ENCODE results near the gene PAX7. TPM values are rescaled to one million over a fixed set of nuclear protein-coding genes. Genes with fewer than 3 reads are reported as not detected.

Gene PAX7
- polyA plus RNA-seq, 1 of the 3 experiments (the other 2 are of a cell fraction) = not detected

- Histone ChIP-seq H3K79me2 (ENCODE audit: insufficient read depth) (no peaks in the 10 kb centered on the region), H2AFZ (ENCODE audit: low read depth) (no peak overlapping the region), H3K4me3 (ENCODE audit: low read depth in 2 of 2, low read length in 1 of 2) (no peak overlapping the region), H3K9me3 (no peaks in the 10 kb centered on the region), H3K4me1 (ENCODE audit: control insufficient read depth in 1 of 2, insufficient read depth in 2 of 2, low read depth in 1 of 2, low read length in 1 of 2) (peaks cover 0 to 13% of the 10 kb centered on the region in 2 experiments; a peak in 1 of 4 replicates), H3K9me2 (no peaks in the 10 kb centered on the region), H3K27me3 (ENCODE audit: insufficient read depth) (no peaks in the 10 kb centered on the region; the same call in 1 of the 2 replicates), H3K4me2 (no peak overlapping the region), H3F3A (replicated peaks; ENCODE audit: insufficient read depth) (no peaks in the 10 kb centered on the region), H3K36me3 (replicated peaks in 1 of 2; ENCODE audit: control insufficient read depth in 1 of 2, insufficient read depth in 2 of 2, low read length in 1 of 2) (no peaks in the 10 kb centered on the region), H3K9ac (no peak overlapping the region), H4K20me1 (ENCODE audit: insufficient read depth) (no peaks in the 10 kb centered on the region), H3K27ac (ENCODE audit: low read depth in 2 of 2, low read length in 1 of 2) (no peak overlapping the region)
- 55% methylated on average over 12 of the region's 13 CpGs for WGBS (ENCODE audit: low lambda C conversion rate)
- CTCF ChIA-PET = interaction anchor here (0.6 to 4.4 kb wide), 7 partner anchors 11 to 214 kb away, joined by 3 to 26 read pairs (median 5); no protein-coding TSS in a partner anchor
- DNase-seq = peak; percentile 47
- no peak for TF ChIP-seq CHD2 (IDR thresholded peaks at IDR 0.05; ENCODE audit: low read length, partially characterized antibody)
- no peak for TF ChIP-seq FOXJ3 (CRISPR knock-in tag; IDR thresholded peaks at IDR 0.05)
- no peak for TF ChIP-seq REST (IDR thresholded peaks at IDR 0.05; ENCODE audit: low read depth, low read length)
- POLR2A ChIA-PET = no interaction called here
Observed at GRCh38 chr1:18670121-18670867, 39.6 kb downstream of the PAX7 start.

- Histone ChIP-seq H3K9me2 (no peaks in the 10 kb centered on the region), H3K27me3 (ENCODE audit: insufficient read depth) (no peaks in the 10 kb centered on the region; the same call in 1 of the 2 replicates), H3K79me2 (ENCODE audit: insufficient read depth) (no peaks in the 10 kb centered on the region), H2AFZ (ENCODE audit: low read depth) (no peak overlapping the region), H3K9me3 (no peaks in the 10 kb centered on the region), H4K20me1 (ENCODE audit: insufficient read depth) (no peaks in the 10 kb centered on the region), H3K4me2 (no peak overlapping the region), H3K27ac (ENCODE audit: low read depth in 2 of 2, low read length in 1 of 2) (no peak overlapping the region), H3F3A (replicated peaks; ENCODE audit: insufficient read depth) (no peaks in the 10 kb centered on the region), H3K4me3 (ENCODE audit: low read depth in 2 of 2, low read length in 1 of 2) (no peak overlapping the region), H3K36me3 (replicated peaks in 1 of 2; ENCODE audit: control insufficient read depth in 1 of 2, insufficient read depth in 2 of 2, low read length in 1 of 2) (no peaks in the 10 kb centered on the region), H3K9ac (no peak overlapping the region), H3K4me1 (ENCODE audit: control insufficient read depth in 1 of 2, insufficient read depth in 2 of 2, low read depth in 1 of 2, low read length in 1 of 2) (peaks cover 0 to 13% of the 10 kb centered on the region in 2 experiments; a peak in 1 of 4 replicates)
- 38% methylated on average over 5 of the region's 5 CpGs for WGBS (ENCODE audit: low lambda C conversion rate)
- ChIA-PET CTCF (interaction anchor here (1.5 to 4.4 kb wide), 3 partner anchors 11 to 74 kb away, joined by 5 to 26 read pairs (median 8); no protein-coding TSS in a partner anchor), POLR2A (no interaction called here)
- TF ChIP-seq RXRA (IDR thresholded peaks at IDR 0.05; ENCODE audit: borderline replicate concordance, low read depth) (no peak), TCF12 (IDR thresholded peaks at IDR 0.05) (no peak), FOXM1 (IDR thresholded peaks at IDR 0.05; ENCODE audit: low read depth) (no peak), RFX5 (IDR thresholded peaks at IDR 0.05; ENCODE audit: low read length) (no peak)
- DNase-seq = no peak
Observed at GRCh38 chr1:18670868-18671225, 40.2 kb downstream of the PAX7 start.

All from SK-N-SH (cell line).